Body of pancreas (tissue), 4 donors: ENCODE data around the gene SLC22A6. TPM values are rescaled to one million over a fixed set of nuclear protein-coding genes. Genes with fewer than 3 reads are reported as not detected.
A peak's percentile ranks its signal among the peaks of the same experiment; 100 is the strongest.

ENCODE experiments used
- ATAC-seq: fragments of 150-250 bp; one replicate; pipeline ENCODE4 v1.9.1; 2016
- DNase-seq, 4 donors: peaks; one replicate each; pipeline ENCODE4 v3.0.0-alpha.2; 2019
- H3K27ac ChIP-seq, 4 donors: fragments of 200-600 bp; sonication (generic); 1 replicate in 3 of 4; 2 replicates in 1 of 4; pipeline versions ENCODE4 v1.5.1 to v1.6.1; 2016 to 2019; ENCODE audit warnings: mild to moderate bottlenecking in 1 of 4, mixed read lengths in 1 of 4, moderate library complexity in 1 of 4
- H3K27me3 ChIP-seq, 2 donors: fragments of 200-600 bp; sonication (generic); one replicate each; pipeline ENCODE4 v1.6.0; 2016; ENCODE audit warnings: mild to moderate bottlenecking in 1 of 2
- H3K36me3 ChIP-seq, 2 donors: fragments of 200-600 bp; sonication (generic); replicated peaks in 1 of 2; 2 replicates each; pipeline ENCODE4 v1.5.1; 2016; ENCODE audit warnings: low read depth in 2 of 2; ENCODE audit not compliant: insufficient read depth in 1 of 2
- H3K4me1 ChIP-seq: fragments of 200-600 bp; sonication (generic); one replicate; pipeline ENCODE4 v1.6.0; 2016
- H3K4me3 ChIP-seq, 2 donors: fragments of 200-600 bp; sonication (generic); 1 replicate in 1 of 2; 2 replicates in 1 of 2; pipeline ENCODE4 v1.5.1; 2016 to 2019
- H3K9me3 ChIP-seq, 3 donors: fragments of 200-600 bp; sonication (generic); 1 replicate in 2 of 3; 2 replicates in 1 of 3; pipeline ENCODE4 v1.5.1; 2016
- CTCF ChIP-seq, 7 experiments: fragments of 450-650 bp in 4 of 7; fragments of 200-600 bp in 3 of 7; sonication (generic) in 3 of 7; IDR thresholded peaks; one replicate each; pipeline ENCODE4 v1.5.1; 2016 to 2019; ENCODE audit warnings: antibody characterized with exemption in 7 of 7
- POLR2A ChIP-seq, 3 donors: fragments of 450-650 bp; IDR thresholded peaks; one replicate each; pipeline ENCODE4 v1.6.1; 2016; ENCODE audit warnings: antibody characterized with exemption in 3 of 3, mild to moderate bottlenecking in 2 of 3
- WGBS, 2 donors: methylation state at CpG; one replicate each; pipeline ENCODE4 v1.1.5; 2017; 5-methylcytosine and 5-hydroxymethylcytosine counted together
- intact Hi-C: fragments of 100-400 bp; cut with DNase I; formaldehyde crosslinking; loops from one replicate; pipeline ENCODE4 v1.15.1; 2023
- total RNA-seq, 2 donors: library from RNA; depleted of rRNA; stranded (reverse); fragments of >200 nt; gene quantifications; one replicate each; pipeline ENCODE4 v1.1.0, GENCODE V29; 2016

SLC22A6 gene
- total RNA-seq, 2 donors from 2014 or later, result not detected

DNA sequence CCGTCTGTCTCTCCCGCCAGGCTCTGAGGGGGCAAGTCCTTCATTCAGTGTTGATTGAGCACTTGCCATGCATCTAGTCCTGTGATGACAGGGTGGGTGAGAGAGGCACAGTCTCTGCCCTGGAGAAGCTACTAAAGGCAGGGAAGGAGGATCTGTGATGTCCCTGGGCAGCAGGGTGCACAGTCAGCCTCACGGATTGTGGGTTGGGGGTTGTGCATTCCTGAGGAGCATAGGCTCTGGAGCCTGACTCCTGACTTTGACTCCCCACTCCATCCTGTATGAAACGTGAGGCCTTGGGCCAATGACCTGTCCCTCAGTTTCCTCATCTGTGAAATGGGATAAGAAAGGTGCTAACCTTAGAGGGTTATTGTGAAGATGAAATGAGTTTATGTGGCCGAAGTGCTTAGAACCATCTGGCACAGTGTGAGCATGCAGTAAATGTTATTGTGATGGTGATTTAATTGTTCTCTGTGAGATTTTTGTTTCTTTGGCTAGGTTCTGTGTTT lies 26.2 kb upstream of the SLC22A6 start:
- no peaks in the 10 kb centered on the region for H3K9me3 ChIP-seq
- DNase-seq (no peak), ATAC-seq (no peak)
- no peak for TF ChIP-seq POLR2A (IDR thresholded peaks at IDR 0.05)
- no peak for TF ChIP-seq CTCF (IDR thresholded peaks at IDR 0.05)
- no peaks in the 10 kb centered on the region for H3K27me3 ChIP-seq
- intact Hi-C loops, result no loop called here
- 83 to 88% methylated on average over 4 to 5 of the region's 5 CpGs for WGBS, 2 donors
- no peak overlapping the region for H3K4me3 ChIP-seq
- no peaks in the 10 kb centered on the region for H3K36me3 ChIP-seq
- H3K4me1 ChIP-seq, result no peaks in the 10 kb centered on the region
- H3K27ac ChIP-seq, result no peak overlapping the region

DNA sequence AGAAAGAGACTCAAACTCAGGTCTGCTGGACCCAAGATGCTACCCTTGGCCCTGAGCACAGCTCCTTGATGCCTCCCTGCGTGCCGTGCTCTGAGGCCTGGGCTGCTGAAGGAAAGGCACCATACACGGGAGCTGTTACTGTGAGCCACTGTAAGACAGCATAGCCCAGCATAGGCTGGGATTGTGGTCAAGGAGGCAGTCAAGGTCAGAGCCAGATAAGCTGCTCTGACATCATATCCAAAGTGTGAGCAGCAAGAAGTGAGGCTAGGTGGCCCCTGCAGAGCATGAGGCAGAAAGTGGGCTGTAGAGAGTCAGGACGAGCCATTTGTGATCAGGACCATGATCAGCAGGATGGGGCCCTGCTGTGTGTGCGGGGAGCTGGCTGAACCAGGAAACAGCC lies 23.2 kb upstream of the SLC22A6 start:
- Histone ChIP-seq H3K4me1 (no peaks in the 10 kb centered on the region), H3K27ac (no peak overlapping the region), H3K36me3 (no peaks in the 10 kb centered on the region), H3K4me3 (no peak overlapping the region), H3K27me3 (no peaks in the 10 kb centered on the region), H3K9me3 (no peaks in the 10 kb centered on the region)
- WGBS, 2 donors, result 60 to 73% methylated on average over 5 of the region's 5 CpGs
- intact Hi-C loops, result no loop called here
- ATAC-seq (peak; percentile 59), DNase-seq (peak in 2 of 4 donors; percentile 10 to 49)
- TF ChIP-seq CTCF (IDR thresholded peaks at IDR 0.05) (no peak), POLR2A (IDR thresholded peaks at IDR 0.05) (no peak)

DNA sequence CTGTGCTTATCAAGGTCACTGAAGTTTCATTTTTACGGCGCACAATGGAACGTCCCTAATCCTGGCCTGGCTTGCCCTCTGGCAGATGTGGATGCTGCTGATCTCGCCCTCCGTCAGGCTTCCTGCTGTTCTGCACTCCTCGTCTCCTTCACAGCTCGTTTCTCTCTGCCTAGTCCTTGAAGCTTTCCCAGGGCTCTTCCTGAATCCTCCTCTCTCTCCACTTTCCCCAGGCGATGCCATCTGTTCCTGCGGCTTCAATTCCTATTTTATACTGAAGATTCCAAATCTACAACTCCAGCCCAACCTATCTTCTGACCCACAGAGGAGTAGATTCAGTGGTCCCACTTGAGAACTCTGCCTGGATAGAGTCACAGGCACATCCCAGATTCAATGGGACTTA lies 16.7 kb upstream of the SLC22A6 start:
- WGBS, 2 donors, result 78 to 81% methylated on average over 9 of the region's 9 CpGs
- no peak for ATAC-seq

GRCh38 chr11:62999649-63000048 lies 14.9 kb upstream of the SLC22A6 start:
- Histone ChIP-seq H3K27ac (no peak overlapping the region), H3K36me3 (no peaks in the 10 kb centered on the region), H3K4me1 (peaks cover 7% of the 10 kb centered on the region), H3K27me3 (no peaks in the 10 kb centered on the region), H3K4me3 (no peak overlapping the region), H3K9me3 (no peaks in the 10 kb centered on the region)
- ATAC-seq, result peak; percentile 85
- 26 to 32% methylated on average over 3 to 7 of the region's 7 CpGs for WGBS, 2 donors
- TF ChIP-seq POLR2A (IDR thresholded peaks at IDR 0.05), result no peak
- TF ChIP-seq CTCF (IDR thresholded peaks at IDR 0.05), result no peak
- DNase-seq, result peak; percentile 45 to 84 (median 72)
- intact Hi-C loops, result no loop called here

More for the DNA sequence above, 16.7 kb upstream of the SLC22A6 start:
- H3K4me3 ChIP-seq, result no peak overlapping the region
- peaks cover 7% of the 10 kb centered on the region for H3K4me1 ChIP-seq
- H3K9me3 ChIP-seq, result no peaks in the 10 kb centered on the region
- intact Hi-C loops, result no loop called here
- no peaks in the 10 kb centered on the region for H3K27me3 ChIP-seq
- TF ChIP-seq POLR2A (IDR thresholded peaks at IDR 0.05) (no peak), CTCF (IDR thresholded peaks at IDR 0.05) (no peak)
- H3K36me3 ChIP-seq, result no peaks in the 10 kb centered on the region
- no peak overlapping the region for H3K27ac ChIP-seq
- DNase-seq, result no peak

- Histone ChIP-seq H3K9me3 (no peaks in the 10 kb centered on the region), H3K27me3 (no peaks in the 10 kb centered on the region), H3K4me1 (peaks cover 7% of the 10 kb centered on the region), H3K4me3 (no peak overlapping the region), H3K36me3 (no peaks in the 10 kb centered on the region), H3K27ac (no peak overlapping the region)
- DNase-seq (no peak), ATAC-seq (no peak)
- no peak for TF ChIP-seq POLR2A (IDR thresholded peaks at IDR 0.05)
- TF ChIP-seq CTCF (IDR thresholded peaks at IDR 0.05), result no peak
- 93% methylated on average over 5 of the region's 5 CpGs for whole genome bisulfite sequencing, 2 donors
- intact Hi-C loops, result no loop called here
Observed at GRCh38 chr11:62999156-62999555, 14.4 kb upstream of the SLC22A6 start.
